GM23338 (cell line): ENCODE data around the gene AK9. TPM values are rescaled to one million over a fixed set of nuclear protein-coding genes. Genes with fewer than 3 reads are reported as not detected.

Source experiments
- ATAC-seq: fragments of 200-7000 bp; cut with Tn5 transposase; 3 replicates; pipeline ENCODE4 v1.9.1; 2020
- DNase-seq: peaks from one replicate; pipeline ENCODE4 v3.0.0-alpha.2; 2015; ENCODE audit warnings: low spot score
- H2AFZ ChIP-seq: fragments of 200-600 bp; sonication (generic); 2 replicates; pipeline ENCODE4 v1.8.0; 2016; ENCODE audit warnings: antibody characterized with exemption, mild to moderate bottlenecking, moderate library complexity
- H3F3A ChIP-seq: fragments of 200-600 bp; sonication (generic); replicated peaks from 2 replicates; pipeline ENCODE4 v1.8.0; 2017; ENCODE audit warnings: antibody characterized with exemption, mixed run types, low read depth
- H3K27ac ChIP-seq: fragments of 200-600 bp; sonication (generic); 2 replicates; pipeline ENCODE4 v1.6.1; 2016; ENCODE audit warnings: low read depth
- H3K27me3 ChIP-seq: fragments of 200-600 bp; sonication (generic); 2 replicates; pipeline ENCODE4 v1.8.0; 2016; ENCODE audit warnings: mild to moderate bottlenecking, mixed run types, moderate library complexity; ENCODE audit not compliant: insufficient read depth
- H3K36me3 ChIP-seq: fragments of 200-600 bp; sonication (generic); 2 replicates; pipeline ENCODE4 v1.8.0; 2016; ENCODE audit warnings: mild to moderate bottlenecking; ENCODE audit not compliant: insufficient read depth
- H3K4me1 ChIP-seq: fragments of 200-600 bp; sonication (generic); 2 replicates; pipeline ENCODE4 v1.8.0; 2016; ENCODE audit warnings: mild to moderate bottlenecking, moderate library complexity; ENCODE audit not compliant: insufficient read depth
- H3K4me2 ChIP-seq: fragments of 200-600 bp; sonication (generic); 2 replicates; pipeline ENCODE4 v1.7.1; 2017; ENCODE audit warnings: mixed run types
- H3K4me3 ChIP-seq: fragments of 200-600 bp; sonication (generic); 2 replicates; pipeline ENCODE4 v1.6.1; 2016; ENCODE audit warnings: mixed run types
- H3K79me2 ChIP-seq: fragments of 200-600 bp; sonication (generic); replicated peaks from 2 replicates; pipeline ENCODE4 v1.8.0; 2017; ENCODE audit warnings: mild to moderate bottlenecking; ENCODE audit not compliant: insufficient read depth
- H3K9me2 ChIP-seq: fragments of 200-600 bp; sonication (generic); 2 replicates; pipeline ENCODE4 v1.8.0; 2017; ENCODE audit not compliant: insufficient read depth
- H4K20me1 ChIP-seq: fragments of 200-600 bp; sonication (generic); replicated peaks from 2 replicates; pipeline ENCODE4 v1.8.0; 2017; ENCODE audit warnings: mild to moderate bottlenecking; ENCODE audit not compliant: insufficient read depth
- H3K27ac Mint-ChIP-seq: 2 replicates; pipeline ENCODE4 v1.8.0; 2020; ENCODE audit warnings: inconsistent platforms, mild to moderate bottlenecking, moderate library complexity, mixed read lengths
- H3K27me3 Mint-ChIP-seq: 3 replicates; pipeline ENCODE4 v1.8.0; 2022; ENCODE audit warnings: low read depth, mild to moderate bottlenecking, moderate library complexity, mixed read lengths, inconsistent platforms; ENCODE audit not compliant: insufficient read depth, poor library complexity
- H3K36me3 Mint-ChIP-seq: 3 replicates; pipeline ENCODE4 v1.8.0; 2021; ENCODE audit warnings: low read depth, mild to moderate bottlenecking, inconsistent platforms, moderate library complexity, mixed read lengths
- H3K4me1 Mint-ChIP-seq: 3 replicates; pipeline ENCODE4 v1.8.0; 2020; ENCODE audit warnings: mild to moderate bottlenecking, inconsistent platforms, mixed read lengths
- H3K4me3 Mint-ChIP-seq: 3 replicates; pipeline ENCODE4 v1.8.0; 2021; ENCODE audit warnings: moderate library complexity, mild to moderate bottlenecking, inconsistent platforms, mixed read lengths
- H3K9me3 Mint-ChIP-seq: 3 replicates; pipeline ENCODE4 v1.8.0; 2020; ENCODE audit warnings: moderate library complexity, mild to moderate bottlenecking, inconsistent platforms, mixed read lengths
- EZH2 ChIP-seq: fragments of 200-600 bp; sonication (generic); IDR thresholded peaks from one replicate; pipeline ENCODE4 v1.8.0; 2017; ENCODE audit warnings: antibody characterized with exemption, mild to moderate bottlenecking, low read depth; ENCODE audit not compliant: unreplicated experiment
- JUNB ChIP-seq: IDR thresholded peaks from one replicate; pipeline ENCODE4 v1.6.1; 2016; ENCODE audit warnings: antibody characterized with exemption; ENCODE audit not compliant: unreplicated experiment
- polyA plus RNA-seq: library from polyadenylated mRNA; unstranded; fragments of >200 nt; fragmentation: Nextera tagmentation; extraction: Ambion mirVana; gene quantifications from 2 replicates; pipeline ENCODE4 v1.2.1, GENCODE V29; 2016
- total RNA-seq: library from RNA; depleted of rRNA; stranded (reverse); fragments of >200 nt; shearing (Covaris generic); gene quantifications from 2 replicates; pipeline ENCODE4 v1.2.3, GENCODE V29; 2014
- TF ChIP-seq, protein P1 (sequence below), 2 experiments: fragments of 200-600 bp in 1 of 2; sonication (generic) in 1 of 2; conservative IDR thresholded peaks; 2 replicates each; pipeline versions ENCODE4 v1.5.1 to v1.6.1; 2016 to 2017; ENCODE audit warnings: antibody characterized with exemption in 2 of 2, low read depth in 2 of 2, mild to moderate bottlenecking in 2 of 2, moderate library complexity in 1 of 2
- TF ChIP-seq, protein P2 (sequence below): fragments of 250-450 bp; sonication (Bioruptor Pico); IDR thresholded peaks from 2 replicates; pipeline ENCODE4 v1.5.0; 2020; ENCODE audit warnings: mild to moderate bottlenecking, moderate library complexity
- TF ChIP-seq, protein P3 (sequence below): IDR thresholded peaks from 2 replicates; pipeline ENCODE4 v1.6.1; 2016; ENCODE audit warnings: antibody characterized with exemption

AK9 gene
- total and polyA plus RNA-seq, 2 experiments from 2014 or later, result 2.0 to 6.4 TPM

DNA sequence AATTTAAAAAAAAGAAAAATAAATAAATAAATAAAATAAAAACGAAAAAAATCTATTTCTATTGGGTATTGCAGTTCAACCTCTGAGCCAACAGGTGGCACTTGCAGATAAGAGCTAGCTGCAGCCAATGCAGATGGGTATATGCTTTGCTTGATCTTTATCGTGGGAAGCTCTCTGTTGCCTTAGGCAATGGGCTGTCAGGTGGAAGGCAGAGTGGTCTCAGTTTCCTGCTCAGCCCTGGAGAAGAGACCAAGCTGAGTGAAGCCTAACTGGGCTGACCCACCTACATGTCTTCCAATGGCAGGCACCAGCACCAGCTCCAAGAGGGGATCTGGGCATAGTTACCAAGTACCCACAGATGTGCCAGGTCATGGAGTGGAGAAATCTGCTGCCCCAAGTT is 95.0 kb downstream of the AK9 start:
- Mint-ChIP-seq H3K4me3 (no peak overlapping the region), H3K9me3 (peaks cover 15% of the 10 kb centered on the region), H3K4me1 (no peaks in the 10 kb centered on the region), H3K27ac (no peak overlapping the region), H3K36me3 (0 out of 3 replicates have a peak, but pooled peaks cover 4% of the 10 kb centered on the region), H3K27me3 (no peaks in the 10 kb centered on the region)
- H3K4me2 ChIP-seq, result no peak overlapping the region
- TF ChIP-seq, protein P1, sequence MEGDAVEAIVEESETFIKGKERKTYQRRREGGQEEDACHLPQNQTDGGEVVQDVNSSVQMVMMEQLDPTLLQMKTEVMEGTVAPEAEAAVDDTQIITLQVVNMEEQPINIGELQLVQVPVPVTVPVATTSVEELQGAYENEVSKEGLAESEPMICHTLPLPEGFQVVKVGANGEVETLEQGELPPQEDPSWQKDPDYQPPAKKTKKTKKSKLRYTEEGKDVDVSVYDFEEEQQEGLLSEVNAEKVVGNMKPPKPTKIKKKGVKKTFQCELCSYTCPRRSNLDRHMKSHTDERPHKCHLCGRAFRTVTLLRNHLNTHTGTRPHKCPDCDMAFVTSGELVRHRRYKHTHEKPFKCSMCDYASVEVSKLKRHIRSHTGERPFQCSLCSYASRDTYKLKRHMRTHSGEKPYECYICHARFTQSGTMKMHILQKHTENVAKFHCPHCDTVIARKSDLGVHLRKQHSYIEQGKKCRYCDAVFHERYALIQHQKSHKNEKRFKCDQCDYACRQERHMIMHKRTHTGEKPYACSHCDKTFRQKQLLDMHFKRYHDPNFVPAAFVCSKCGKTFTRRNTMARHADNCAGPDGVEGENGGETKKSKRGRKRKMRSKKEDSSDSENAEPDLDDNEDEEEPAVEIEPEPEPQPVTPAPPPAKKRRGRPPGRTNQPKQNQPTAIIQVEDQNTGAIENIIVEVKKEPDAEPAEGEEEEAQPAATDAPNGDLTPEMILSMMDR (conservative IDR thresholded peaks at IDR 0.05; ENCODE audit: low read depth in 2 of 2), result peak; percentile 63 to 80
- no peak for TF ChIP-seq EZH2
- H4K20me1 ChIP-seq, result no peaks in the 10 kb centered on the region
- ATAC-seq (peak; percentile 81), DNase-seq (peak; percentile 66)
- no peak overlapping the region for H2AFZ ChIP-seq
- no peak overlapping the region for H3K4me3 ChIP-seq
- no peaks in the 10 kb centered on the region for H3K4me1 ChIP-seq
- no peaks in the 10 kb centered on the region for H3K79me2 ChIP-seq
- no peaks in the 10 kb centered on the region for H3K27me3 ChIP-seq
- H3K27ac ChIP-seq, result no peak overlapping the region
- no peaks in the 10 kb centered on the region for H3F3A ChIP-seq
- no peaks in the 10 kb centered on the region for H3K36me3 ChIP-seq
- H3K9me2 ChIP-seq, result no peaks in the 10 kb centered on the region

DNA sequence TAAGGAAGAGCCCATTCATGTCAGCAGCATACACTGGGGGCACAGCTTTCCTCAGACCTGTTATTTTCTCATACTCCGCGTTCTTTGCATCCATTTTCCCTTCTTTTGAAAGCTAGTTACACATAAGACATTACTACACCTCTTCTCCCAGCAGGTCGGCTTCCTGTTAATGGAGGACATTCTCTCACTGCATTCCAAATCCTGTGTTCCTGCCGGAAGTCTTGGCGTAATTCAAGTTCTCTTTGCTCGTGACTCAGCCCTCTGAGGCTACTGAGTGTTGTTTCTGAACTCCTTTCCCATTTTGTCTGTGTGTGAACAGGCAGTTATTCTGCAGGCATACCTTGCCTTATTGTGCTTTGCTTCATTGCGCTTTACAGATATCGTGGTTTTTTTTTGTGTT is 110.5 kb downstream of the AK9 start:
- Histone ChIP-seq H3K36me3 (no peaks in the 10 kb centered on the region), H2AFZ (peak overlapping the region; percentile 38), H3K4me1 (peaks cover 12% of the 10 kb centered on the region; the same call in 1 of the 2 replicates), H4K20me1 (no peaks in the 10 kb centered on the region), H3K27me3 (no peaks in the 10 kb centered on the region), H3K4me2 (peak overlapping the region; percentile 19; the same call in 1 of the 2 replicates), H3K79me2 (no peaks in the 10 kb centered on the region), H3F3A (no peaks in the 10 kb centered on the region), H3K9me2 (no peaks in the 10 kb centered on the region), H3K27ac (peak overlapping the region; percentile 78), H3K4me3 (peak overlapping the region; percentile 6; the same call in 1 of the 2 replicates)
- H3K4me3 Mint-ChIP-seq, result no peak overlapping the region; the same call in 2 of the 3 replicates
- H3K27me3 Mint-ChIP-seq, result no peaks in the 10 kb centered on the region
- H3K36me3 Mint-ChIP-seq, result 0 out of 3 replicates have a peak, but pooled peaks cover 2% of the 10 kb centered on the region
- DNase-seq (peak; percentile 77), ATAC-seq (peak; percentile 70)
- no peaks in the 10 kb centered on the region; the same call in 1 of the 3 replicates for H3K9me3 Mint-ChIP-seq
- H3K27ac Mint-ChIP-seq, result peak overlapping the region; percentile 89
- H3K4me1 Mint-ChIP-seq, result peaks cover 12% of the 10 kb centered on the region
- TF ChIP-seq, protein P2, sequence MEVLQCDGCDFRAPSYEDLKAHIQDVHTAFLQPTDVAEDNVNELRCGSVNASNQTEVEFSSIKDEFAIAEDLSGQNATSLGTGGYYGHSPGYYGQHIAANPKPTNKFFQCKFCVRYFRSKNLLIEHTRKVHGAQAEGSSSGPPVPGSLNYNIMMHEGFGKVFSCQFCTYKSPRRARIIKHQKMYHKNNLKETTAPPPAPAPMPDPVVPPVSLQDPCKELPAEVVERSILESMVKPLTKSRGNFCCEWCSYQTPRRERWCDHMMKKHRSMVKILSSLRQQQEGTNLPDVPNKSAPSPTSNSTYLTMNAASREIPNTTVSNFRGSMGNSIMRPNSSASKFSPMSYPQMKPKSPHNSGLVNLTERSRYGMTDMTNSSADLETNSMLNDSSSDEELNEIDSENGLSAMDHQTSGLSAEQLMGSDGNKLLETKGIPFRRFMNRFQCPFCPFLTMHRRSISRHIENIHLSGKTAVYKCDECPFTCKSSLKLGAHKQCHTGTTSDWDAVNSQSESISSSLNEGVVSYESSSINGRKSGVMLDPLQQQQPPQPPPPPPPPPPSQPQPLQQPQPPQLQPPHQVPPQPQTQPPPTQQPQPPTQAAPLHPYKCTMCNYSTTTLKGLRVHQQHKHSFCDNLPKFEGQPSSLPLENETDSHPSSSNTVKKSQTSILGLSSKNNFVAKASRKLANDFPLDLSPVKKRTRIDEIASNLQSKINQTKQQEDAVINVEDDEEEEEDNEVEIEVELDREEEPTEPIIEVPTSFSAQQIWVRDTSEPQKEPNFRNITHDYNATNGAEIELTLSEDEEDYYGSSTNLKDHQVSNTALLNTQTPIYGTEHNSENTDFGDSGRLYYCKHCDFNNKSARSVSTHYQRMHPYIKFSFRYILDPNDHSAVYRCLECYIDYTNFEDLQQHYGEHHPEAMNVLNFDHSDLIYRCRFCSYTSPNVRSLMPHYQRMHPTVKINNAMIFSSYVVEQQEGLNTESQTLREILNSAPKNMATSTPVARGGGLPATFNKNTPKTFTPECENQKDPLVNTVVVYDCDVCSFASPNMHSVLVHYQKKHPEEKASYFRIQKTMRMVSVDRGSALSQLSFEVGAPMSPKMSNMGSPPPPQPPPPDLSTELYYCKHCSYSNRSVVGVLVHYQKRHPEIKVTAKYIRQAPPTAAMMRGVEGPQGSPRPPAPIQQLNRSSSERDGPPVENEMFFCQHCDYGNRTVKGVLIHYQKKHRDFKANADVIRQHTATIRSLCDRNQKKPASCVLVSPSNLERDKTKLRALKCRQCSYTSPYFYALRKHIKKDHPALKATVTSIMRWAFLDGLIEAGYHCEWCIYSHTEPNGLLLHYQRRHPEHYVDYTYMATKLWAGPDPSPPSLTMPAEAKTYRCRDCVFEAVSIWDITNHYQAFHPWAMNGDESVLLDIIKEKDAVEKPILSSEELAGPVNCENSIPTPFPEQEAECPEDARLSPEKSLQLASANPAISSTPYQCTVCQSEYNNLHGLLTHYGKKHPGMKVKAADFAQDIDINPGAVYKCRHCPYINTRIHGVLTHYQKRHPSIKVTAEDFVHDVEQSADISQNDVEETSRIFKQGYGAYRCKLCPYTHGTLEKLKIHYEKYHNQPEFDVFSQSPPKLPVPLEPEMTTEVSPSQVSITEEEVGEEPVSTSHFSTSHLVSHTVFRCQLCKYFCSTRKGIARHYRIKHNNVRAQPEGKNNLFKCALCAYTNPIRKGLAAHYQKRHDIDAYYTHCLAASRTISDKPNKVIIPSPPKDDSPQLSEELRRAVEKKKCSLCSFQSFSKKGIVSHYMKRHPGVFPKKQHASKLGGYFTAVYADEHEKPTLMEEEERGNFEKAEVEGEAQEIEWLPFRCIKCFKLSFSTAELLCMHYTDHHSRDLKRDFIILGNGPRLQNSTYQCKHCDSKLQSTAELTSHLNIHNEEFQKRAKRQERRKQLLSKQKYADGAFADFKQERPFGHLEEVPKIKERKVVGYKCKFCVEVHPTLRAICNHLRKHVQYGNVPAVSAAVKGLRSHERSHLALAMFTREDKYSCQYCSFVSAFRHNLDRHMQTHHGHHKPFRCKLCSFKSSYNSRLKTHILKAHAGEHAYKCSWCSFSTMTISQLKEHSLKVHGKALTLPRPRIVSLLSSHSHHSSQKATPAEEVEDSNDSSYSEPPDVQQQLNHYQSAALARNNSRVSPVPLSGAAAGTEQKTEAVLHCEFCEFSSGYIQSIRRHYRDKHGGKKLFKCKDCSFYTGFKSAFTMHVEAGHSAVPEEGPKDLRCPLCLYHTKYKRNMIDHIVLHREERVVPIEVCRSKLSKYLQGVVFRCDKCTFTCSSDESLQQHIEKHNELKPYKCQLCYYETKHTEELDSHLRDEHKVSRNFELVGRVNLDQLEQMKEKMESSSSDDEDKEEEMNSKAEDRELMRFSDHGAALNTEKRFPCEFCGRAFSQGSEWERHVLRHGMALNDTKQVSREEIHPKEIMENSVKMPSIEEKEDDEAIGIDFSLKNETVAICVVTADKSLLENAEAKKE, result no peak
- no peak for TF ChIP-seq JUNB
- TF ChIP-seq, protein P3, sequence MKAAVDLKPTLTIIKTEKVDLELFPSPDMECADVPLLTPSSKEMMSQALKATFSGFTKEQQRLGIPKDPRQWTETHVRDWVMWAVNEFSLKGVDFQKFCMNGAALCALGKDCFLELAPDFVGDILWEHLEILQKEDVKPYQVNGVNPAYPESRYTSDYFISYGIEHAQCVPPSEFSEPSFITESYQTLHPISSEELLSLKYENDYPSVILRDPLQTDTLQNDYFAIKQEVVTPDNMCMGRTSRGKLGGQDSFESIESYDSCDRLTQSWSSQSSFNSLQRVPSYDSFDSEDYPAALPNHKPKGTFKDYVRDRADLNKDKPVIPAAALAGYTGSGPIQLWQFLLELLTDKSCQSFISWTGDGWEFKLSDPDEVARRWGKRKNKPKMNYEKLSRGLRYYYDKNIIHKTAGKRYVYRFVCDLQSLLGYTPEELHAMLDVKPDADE, result 0 out of 2 replicates have a peak, but pooled peaks have one; percentile 32
